Measurements from ENCODE around the gene GABRP. TPM values are rescaled to one million over a fixed set of nuclear protein-coding genes. Genes with fewer than 3 reads are reported as not detected.

GABRP gene
- polyA plus RNA-seq, 1 donor from 2014 or later, result not detected

- Histone ChIP-seq H2AFZ (ENCODE audit: low read depth, low read length) (no peak overlapping the region), H3K27ac (ENCODE audit: low read length) (no peak overlapping the region), H3K79me2 (replicated peaks; ENCODE audit: insufficient read depth, low read length) (no peaks in the 10 kb centered on the region), H3K27me3 (ENCODE audit: insufficient read depth, low read depth, low read length) (no peaks in the 10 kb centered on the region), H3K9me2 (ENCODE audit: insufficient read depth, low read length) (no peaks in the 10 kb centered on the region), H3K9me3 (ENCODE audit: low read length) (no peaks in the 10 kb centered on the region), H3F3A (ENCODE audit: insufficient read depth, low read length, poor library complexity, severe bottlenecking) (no peaks in the 10 kb centered on the region), H3K4me3 (ENCODE audit: low read length) (no peak overlapping the region), H3K4me2 (ENCODE audit: low read length) (no peak overlapping the region), H3K9ac (ENCODE audit: low read length) (no peak overlapping the region), H3K36me3 (ENCODE audit: insufficient read depth, low read length) (no peaks in the 10 kb centered on the region), H4K20me1 (ENCODE audit: insufficient read depth) (no peaks in the 10 kb centered on the region)
- TF ChIP-seq REST (IDR thresholded peaks at IDR 0.05; ENCODE audit: borderline replicate concordance) (no peak), POLR2AphosphoS5 (IDR thresholded peaks at IDR 0.05) (no peak), CTCF (IDR thresholded peaks at IDR 0.05; ENCODE audit: poor library complexity, severe bottlenecking) (no peak), EP300 (conservative IDR thresholded peaks at IDR 0.05; ENCODE audit: poor library complexity, severe bottlenecking) (no peak), SMC3 (conservative IDR thresholded peaks at IDR 0.05; ENCODE audit: poor library complexity) (no peak), EZH2 (IDR thresholded peaks at IDR 0.05; ENCODE audit: borderline replicate concordance, insufficient read depth, low read length, poor library complexity, severe bottlenecking) (no peak), RAD21 (conservative IDR thresholded peaks at IDR 0.05) (no peak), MXI1 (conservative IDR thresholded peaks at IDR 0.05; ENCODE audit: poor library complexity, severe bottlenecking) (no peak), TAF1 (IDR thresholded peaks at IDR 0.05; ENCODE audit: low read depth) (no peak)
Observed at GRCh38 chr5:170805666-170806065, 22.1 kb downstream of the GABRP start.

GRCh38 chr5:170809551-170809950 is 26.0 kb downstream of the GABRP start:
- Histone ChIP-seq H3K36me3 (ENCODE audit: insufficient read depth, low read length) (no peaks in the 10 kb centered on the region), H3K4me2 (ENCODE audit: low read length) (no peak overlapping the region), H3K9me3 (ENCODE audit: low read length) (no peaks in the 10 kb centered on the region), H3K27ac (ENCODE audit: low read length) (no peak overlapping the region), H2AFZ (ENCODE audit: low read depth, low read length) (no peak overlapping the region), H3K79me2 (replicated peaks; ENCODE audit: insufficient read depth, low read length) (no peaks in the 10 kb centered on the region), H3K4me3 (ENCODE audit: low read length) (no peak overlapping the region), H3K27me3 (ENCODE audit: insufficient read depth, low read depth, low read length) (no peaks in the 10 kb centered on the region), H3F3A (ENCODE audit: insufficient read depth, low read length, poor library complexity, severe bottlenecking) (no peaks in the 10 kb centered on the region), H3K9me2 (ENCODE audit: insufficient read depth, low read length) (no peaks in the 10 kb centered on the region), H3K9ac (ENCODE audit: low read length) (no peak overlapping the region), H4K20me1 (ENCODE audit: insufficient read depth) (no peaks in the 10 kb centered on the region)
- no peak for TF ChIP-seq MXI1 (conservative IDR thresholded peaks at IDR 0.05; ENCODE audit: poor library complexity, severe bottlenecking)
- peak; percentile 59 for TF ChIP-seq CTCF (IDR thresholded peaks at IDR 0.05; ENCODE audit: poor library complexity, severe bottlenecking)
- TF ChIP-seq RAD21 (conservative IDR thresholded peaks at IDR 0.05), result peak; percentile 72
- TF ChIP-seq EP300 (conservative IDR thresholded peaks at IDR 0.05; ENCODE audit: poor library complexity, severe bottlenecking), result no peak
- no peak for TF ChIP-seq EZH2 (IDR thresholded peaks at IDR 0.05; ENCODE audit: borderline replicate concordance, insufficient read depth, low read length, poor library complexity, severe bottlenecking)
- TF ChIP-seq SMC3 (conservative IDR thresholded peaks at IDR 0.05; ENCODE audit: poor library complexity), result peak; percentile 72
- no peak for TF ChIP-seq TAF1 (IDR thresholded peaks at IDR 0.05; ENCODE audit: low read depth)
- TF ChIP-seq POLR2AphosphoS5 (IDR thresholded peaks at IDR 0.05), result no peak
- no peak for TF ChIP-seq REST (IDR thresholded peaks at IDR 0.05; ENCODE audit: borderline replicate concordance)

Measured in neural cell (in vitro differentiated cells).